NCI-H128 (cell line): ENCODE results near the gene RETREG3.
"Not testable (repeated sequence)": the region's sequence is repeated elsewhere in the genome, so short reads cannot be mapped to it uniquely, and the experiment has no call there.

Experiments used
- DNase-seq: peaks from one replicate; lab custom pipeline; 2025; ENCODE audit not compliant: unreplicated experiment; lab: John Stamatoyannopoulos, UW

Gene RETREG3

GRCh38 chr17:42553866-42554249 lies 55.3 kb downstream of the RETREG3 start:
- no peak for DNase-seq

GRCh38 chr17:42553161-42553818 lies 55.9 kb downstream of the RETREG3 start:
- no peak for DNase-seq

DNA sequence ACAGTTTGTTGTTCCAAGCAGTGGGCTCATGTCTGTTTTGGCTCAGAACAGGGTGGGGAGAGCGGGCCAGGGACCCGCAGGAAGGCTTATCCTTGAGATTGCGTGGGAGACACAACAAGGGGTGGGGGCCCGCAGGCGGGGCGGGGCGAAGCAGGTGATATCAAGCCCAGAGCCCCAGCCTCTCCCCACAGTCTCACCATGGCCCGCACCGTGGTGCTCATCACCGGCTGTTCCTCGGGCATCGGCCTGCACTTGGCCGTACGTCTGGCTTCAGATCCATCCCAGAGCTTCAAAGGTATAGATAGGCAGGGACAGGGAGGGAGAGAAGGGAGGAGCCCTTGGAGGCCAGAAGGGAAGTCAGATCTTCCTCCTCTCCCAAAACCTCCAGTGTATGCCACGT lies 56.4 kb downstream of the RETREG3 start, which contains the start of gene HSD17B1:
Gene HSD17B1, plus strand, starts transcription at position 188 of the 400 bp plus-strand sequence. Its CDS starts 11 bp downstream, at position 199.
- DNase-seq: not testable (repeated sequence)

DNA sequence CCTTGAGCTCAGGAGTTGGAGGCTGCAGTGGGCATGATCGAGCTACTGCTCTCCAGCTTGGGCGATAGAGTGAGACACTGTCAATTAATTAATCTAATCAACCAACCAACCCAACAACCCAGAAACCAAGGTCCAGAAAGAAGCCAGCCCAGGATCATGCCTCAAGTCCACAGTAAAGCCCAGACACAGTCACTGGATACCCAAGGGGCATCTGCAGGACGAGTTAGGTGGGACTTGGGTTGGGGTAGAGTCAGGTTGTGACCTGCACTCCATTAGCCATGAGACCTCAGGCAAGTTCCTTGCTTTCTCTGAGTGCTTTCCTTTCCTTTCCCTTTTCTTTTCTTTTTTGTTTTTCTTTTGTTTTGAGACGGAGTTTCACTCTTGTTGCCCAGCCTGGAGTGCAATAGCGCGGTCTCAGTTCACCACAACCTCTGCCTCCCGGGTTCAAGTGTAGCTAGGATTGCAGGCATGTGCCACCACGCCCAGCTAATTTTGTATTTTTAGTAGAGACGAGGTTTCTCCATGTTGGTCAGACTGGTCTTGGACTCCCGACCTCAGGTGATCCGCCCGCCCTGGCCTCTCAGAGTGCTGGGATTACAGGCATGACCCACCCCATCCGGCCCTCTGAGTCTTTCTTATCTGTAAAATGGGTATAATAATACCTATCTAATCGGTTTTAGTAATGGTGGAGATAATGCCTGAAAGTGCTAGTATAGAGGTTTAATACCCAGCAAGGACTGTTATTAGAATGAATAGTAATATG lies 60.0 kb downstream of the RETREG3 start:
- no peak for DNase-seq

DNA sequence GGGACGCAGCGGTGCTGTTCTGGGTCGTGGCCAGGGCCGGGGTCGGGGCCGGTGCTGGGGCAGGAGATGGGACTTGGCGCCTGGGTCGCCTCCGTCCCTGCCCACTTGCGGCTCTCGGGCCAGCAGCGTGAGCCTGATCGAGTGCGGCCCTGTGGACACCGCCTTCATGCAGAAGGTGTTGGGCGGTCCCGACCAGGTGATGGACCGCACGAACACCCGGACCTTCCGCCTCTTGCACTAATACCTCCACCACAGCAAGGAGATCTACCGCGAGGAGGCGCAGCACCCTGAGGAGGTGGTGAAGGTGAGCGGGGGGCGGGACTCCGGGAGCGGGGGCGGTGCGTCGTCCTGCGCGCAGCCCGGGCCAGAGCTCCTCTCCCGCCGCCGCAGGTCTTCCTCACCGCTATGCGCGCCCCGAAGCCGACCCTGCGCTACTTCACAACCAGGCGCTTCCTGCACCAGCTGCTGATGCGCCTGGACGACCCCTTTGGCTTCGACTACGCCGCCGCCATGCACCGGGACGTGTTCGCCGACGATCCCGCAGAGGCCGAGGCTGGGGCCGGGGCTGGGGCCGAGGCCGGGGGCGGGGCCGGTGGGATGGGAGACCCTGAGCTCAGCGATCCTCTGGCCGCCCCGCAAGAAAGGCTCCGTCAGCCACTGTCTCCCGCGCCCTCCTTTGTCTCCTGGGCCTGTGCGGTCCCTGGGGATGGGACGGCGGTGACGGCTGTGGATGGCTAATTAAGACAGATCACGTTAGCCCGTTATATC lies 60.9 kb downstream of the RETREG3 start:
- DNase-seq: no peak

DNA sequence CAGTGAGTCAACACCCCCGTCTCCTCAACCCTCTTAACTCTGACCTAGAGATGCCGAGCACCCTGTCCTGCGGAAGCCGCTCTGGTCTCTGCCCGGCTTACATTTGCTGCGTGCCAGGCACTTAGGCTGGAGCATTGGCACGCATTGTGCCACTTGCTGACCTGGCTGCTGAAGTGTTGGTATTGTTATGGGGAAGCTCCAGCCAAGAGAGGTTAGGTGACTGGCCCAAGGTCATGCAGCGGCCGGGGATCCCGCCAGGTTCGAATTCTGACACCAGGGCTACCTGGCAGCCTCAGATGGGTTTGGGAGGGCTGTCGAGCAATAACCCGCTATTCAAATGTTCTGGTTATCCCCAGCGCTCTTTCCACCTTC lies 61.5 kb downstream of the RETREG3 start:
- DNase-seq: no peak

DNA sequence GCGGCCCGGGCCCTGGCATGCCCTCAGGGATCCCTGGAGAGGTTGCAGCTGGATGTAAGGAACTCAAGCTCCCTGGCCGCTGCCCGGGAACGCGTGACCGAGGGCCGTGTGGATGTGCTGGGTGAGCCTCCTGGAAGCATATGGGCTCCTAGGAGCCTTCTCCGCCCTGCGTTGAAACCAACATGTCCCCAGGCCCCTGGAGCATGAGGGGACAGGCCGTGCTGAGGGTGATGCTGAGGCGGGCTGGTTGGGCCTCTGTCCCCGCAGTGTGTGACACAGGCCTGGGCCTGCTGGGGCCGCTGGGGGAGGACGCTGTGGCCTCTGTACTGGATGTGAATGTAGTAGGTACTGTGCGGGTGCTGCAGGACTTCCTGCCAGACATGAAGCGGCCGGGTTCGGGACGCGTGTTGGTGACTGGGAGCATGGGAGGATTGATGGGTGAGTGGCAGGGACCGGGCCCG lies 62.1 kb downstream of the RETREG3 start:
- DNase-seq: no peak

DNA sequence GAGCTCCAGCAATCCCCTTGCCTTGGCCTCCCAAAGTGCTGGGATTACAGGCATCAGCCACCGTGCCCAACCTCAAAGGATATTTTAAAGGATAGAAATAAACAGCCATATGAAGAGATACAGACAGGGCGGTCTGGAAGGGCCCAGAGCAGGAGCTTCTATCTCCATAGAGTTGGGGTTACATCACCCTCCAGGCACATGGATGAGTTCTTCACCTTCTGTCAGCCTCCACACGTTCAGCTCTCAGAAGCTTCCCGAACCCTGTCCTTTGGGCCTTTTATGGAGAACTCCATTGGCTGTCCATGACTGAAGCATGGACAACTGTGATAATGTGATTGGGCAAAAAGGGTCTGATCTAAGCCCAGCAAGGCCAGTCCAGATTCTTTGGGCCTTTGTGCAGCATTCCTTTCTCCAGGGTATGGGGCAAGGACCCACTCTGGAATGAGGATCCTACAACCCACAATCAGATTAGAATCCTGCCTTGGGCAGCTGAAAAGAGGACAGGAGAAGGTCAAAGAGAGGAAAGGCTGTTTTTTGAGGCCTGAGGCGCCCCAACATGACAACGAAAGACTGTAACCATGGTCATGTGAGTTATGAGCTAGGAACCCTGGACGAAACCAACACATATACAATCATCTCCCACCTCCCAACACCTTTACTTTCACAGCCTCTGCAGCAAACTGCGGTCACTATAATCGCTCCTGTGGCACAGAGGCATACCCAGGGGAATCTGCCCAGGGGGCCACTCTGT lies 63.2 kb downstream of the RETREG3 start:
- DNase-seq: not testable (repeated sequence)

- DNase-seq: no peak
These were observed 64.3 kb downstream of the RETREG3 start for GRCh38 chr17:42544874-42545283.

DNA sequence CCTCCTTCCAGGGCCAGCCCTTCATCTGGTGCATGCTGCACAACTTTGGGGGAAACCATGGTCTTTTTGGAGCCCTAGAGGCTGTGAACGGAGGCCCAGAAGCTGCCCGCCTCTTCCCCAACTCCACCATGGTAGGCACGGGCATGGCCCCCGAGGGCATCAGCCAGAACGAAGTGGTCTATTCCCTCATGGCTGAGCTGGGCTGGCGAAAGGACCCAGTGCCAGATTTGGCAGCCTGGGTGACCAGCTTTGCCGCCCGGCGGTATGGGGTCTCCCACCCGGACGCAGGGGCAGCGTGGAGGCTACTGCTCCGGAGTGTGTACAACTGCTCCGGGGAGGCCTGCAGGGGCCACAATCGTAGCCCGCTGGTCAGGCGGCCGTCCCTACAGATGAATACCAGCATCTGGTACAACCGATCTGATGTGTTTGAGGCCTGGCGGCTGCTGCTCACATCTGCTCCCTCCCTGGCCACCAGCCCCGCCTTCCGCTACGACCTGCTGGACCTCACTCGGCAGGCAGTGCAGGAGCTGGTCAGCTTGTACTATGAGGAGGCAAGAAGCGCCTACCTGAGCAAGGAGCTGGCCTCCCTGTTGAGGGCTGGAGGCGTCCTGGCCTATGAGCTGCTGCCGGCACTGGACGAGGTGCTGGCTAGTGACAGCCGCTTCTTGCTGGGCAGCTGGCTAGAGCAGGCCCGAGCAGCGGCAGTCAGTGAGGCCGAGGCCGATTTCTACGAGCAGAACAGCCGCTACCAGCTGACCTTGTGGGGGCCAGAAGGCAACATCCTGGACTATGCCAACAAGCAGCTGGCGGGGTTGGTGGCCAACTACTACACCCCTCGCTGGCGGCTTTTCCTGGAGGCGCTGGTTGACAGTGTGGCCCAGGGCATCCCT lies 65.7 kb downstream of the RETREG3 start:
- DNase-seq: no peak

DNA sequence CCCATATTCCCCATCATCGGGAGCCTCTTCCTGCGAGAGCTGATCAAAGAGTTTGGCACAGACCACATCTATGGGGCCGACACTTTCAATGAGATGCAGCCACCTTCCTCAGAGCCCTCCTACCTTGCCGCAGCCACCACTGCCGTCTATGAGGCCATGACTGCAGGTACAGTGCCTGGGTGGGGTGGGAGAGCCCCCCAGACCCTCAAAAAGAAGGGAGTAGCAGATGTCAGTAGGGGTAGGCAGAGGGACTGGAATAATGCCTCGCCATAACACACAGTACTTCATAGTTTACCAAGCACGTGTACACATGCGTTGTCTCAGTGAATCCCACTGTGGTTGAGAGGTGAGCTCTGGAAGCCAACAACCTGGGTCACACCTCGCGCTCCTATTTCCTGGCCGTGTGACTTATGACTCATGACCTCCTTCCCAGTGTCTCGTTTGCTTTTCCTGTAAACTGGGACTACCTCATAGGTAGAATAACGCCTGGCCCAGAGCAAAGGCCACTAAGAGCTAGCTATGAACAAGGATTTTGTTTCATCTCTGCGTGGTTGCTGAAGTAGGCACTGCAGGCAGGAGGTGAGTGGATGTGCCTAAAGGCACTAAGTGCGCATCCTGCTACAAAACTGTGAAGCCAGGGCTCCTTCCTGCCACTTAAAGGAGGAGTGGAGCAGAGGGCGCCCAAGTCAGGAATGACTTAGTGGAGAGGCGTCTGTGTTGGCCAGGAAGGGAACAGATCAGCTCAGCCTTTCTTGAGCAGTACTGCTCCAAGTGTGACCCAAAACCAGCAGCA lies 67.9 kb downstream of the RETREG3 start:
- no peak for DNase-seq

DNA sequence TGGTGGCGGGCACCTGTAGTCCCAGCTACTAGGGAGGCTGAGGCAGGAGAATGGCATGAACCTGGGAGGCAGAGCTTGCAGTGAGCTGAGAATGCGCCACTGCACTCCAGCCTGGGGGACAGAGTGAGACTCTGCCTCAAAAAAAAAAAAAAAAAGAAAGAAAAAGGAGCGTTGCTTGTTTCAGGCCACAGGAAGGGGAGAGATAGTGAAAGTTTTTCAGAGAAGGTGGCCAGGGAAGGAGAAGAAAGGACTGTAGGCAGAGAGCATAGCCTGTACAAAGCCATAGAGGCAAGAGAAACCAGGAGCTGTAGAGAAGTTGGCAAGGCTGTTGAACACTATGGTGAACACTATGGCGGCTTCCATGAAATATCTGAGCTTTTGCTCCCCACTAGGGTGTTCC lies 68.6 kb downstream of the RETREG3 start:
- not testable (repeated sequence) for DNase-seq

DNA sequence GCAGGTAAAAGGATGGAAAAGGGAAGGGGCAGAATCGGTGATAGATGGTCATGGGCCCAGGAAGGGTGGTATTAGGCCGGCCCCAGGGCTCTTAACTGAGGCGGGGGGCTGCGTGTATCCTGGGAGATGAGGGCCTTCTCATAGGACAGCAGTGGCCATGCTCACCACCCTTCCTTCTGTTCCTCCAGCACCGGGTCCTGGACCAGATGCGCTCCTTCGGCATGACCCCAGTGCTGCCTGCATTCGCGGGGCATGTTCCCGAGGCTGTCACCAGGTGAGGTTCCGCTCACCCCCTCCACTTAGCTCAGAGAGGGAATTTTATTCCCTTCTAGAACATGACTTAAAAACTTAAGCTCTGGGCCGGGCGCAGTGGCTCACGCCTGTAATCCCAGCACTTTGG lies 70.7 kb downstream of the RETREG3 start:
- no peak for DNase-seq

GRCh38 chr17:42537826-42538451 lies 71.2 kb downstream of the RETREG3 start:
- DNase-seq: no peak

DNA sequence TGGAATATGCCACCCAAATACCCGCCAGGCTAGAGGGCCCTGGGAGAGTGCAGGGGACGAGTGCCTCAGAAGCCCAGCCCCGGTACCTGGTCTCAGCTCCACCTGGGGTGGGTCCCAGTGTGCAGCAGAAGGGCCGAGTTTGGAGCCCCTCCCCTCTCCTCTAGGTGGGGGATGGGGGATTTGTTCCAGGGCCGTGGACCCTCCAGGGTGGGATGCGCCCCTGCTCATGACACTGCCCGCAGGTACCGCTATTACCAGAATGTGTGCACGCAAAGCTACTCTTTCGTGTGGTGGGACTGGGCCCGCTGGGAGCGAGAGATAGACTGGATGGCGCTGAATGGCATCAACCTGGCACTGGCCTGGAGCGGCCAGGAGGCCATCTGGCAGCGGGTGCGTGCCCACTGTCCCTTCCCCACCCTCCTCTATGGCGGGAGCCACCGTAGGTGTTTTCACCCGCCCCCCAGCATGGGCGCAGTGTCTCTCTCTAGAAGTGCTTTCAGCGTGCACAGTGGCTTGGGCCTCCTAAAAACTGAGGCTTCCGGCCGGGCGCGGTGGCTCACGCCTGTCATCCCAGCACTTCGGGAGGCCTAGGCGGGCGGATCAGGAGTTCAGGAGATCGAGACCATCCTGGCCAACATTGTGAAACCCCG lies 71.9 kb downstream of the RETREG3 start:
- no peak for DNase-seq

DNA sequence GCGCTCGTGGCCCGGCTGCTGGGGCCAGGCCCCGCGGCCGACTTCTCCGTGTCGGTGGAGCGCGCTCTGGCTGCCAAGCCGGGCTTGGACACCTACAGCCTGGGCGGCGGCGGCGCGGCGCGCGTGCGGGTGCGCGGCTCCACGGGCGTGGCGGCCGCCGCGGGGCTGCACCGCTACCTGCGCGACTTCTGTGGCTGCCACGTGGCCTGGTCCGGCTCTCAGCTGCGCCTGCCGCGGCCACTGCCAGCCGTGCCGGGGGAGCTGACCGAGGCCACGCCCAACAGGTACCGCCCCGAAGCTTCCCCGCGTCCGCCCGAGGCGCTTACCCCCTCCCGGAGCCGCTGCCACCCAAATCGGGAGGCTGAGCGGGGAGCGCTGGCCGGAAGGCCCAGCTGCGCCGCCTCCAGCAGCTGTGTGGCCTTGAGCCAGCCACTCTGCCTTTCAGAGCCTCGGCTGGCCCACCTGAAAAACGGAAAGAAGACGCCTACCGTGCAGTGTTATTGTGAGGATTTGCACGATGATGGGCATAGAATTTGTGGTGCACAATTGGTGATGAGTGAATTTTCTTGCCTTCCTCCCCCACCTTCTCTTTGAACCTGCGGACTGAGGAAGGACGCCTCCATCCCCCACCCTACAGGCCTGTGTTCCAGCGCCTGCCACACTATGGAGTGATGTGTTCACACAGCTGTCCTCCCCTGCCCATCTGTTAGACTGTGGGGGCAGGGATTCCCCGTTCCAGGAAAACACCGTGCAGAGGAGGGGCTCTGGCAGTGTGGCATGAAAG lies 72.6 kb downstream of the RETREG3 start:
- DNase-seq: peak; percentile 61

DNA sequence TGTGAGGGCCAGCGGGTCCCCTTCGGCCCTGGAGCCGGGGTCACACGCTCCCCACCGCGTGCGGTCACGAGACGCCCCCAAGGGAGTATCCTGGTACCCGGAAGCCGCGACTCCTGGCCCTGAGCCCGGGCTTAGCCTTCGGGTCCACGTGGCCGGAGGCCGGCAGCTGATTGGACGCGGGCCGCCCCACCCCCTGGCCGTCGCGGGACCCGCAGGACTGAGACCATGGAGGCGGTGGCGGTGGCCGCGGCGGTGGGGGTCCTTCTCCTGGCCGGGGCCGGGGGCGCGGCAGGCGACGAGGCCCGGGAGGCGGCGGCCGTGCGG lies 73.2 kb downstream of the RETREG3 start, which contains the start of gene NAGLU:
Gene NAGLU, plus strand, starts transcription at position 194 of the 324 bp plus-strand sequence. Its CDS starts 32 bp downstream, at position 226.
- peak; percentile 39 for DNase-seq
